Urothelium cell line (cell line): ENCODE measurements around the gene PTPRT.

Source experiments
- DNase-seq: peaks from one replicate; pipeline ENCODE4 v3.0.0; 2011; ENCODE audit warnings: low spot score, mixed read lengths
- FAIRE-seq: peaks from 2 replicates; lab custom pipeline; 2011; peaks lifted over from hg19 to GRCh38; lab: Jason Lieb, UNC

The PTPRT gene

GRCh38 chr20:42110301-42110700, 1079.4 kb downstream of the PTPRT start:
- FAIRE-seq = no peak
- no peak for DNase-seq

DNA sequence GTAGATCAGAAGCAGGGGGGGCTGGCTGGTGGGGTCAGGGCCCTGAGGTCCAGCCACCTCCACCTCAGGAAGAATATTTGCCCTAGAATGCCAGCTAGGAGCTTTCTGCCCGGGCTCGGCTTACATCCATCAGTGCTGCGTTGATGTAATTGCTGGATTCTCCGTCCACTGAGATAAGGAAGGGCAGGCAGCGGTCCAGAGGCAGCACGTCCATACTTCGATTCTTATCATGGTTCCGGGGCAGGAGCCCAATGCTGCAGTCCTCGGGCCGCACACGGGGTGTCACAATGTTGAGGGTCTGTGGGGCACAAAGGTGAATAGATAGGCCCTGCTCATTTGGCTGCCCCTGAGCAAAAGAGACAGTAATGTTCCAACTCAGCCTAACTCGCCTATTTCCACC, 1087.7 kb downstream of the PTPRT start:
- DNase-seq = no peak
- no peak for FAIRE-seq

DNA sequence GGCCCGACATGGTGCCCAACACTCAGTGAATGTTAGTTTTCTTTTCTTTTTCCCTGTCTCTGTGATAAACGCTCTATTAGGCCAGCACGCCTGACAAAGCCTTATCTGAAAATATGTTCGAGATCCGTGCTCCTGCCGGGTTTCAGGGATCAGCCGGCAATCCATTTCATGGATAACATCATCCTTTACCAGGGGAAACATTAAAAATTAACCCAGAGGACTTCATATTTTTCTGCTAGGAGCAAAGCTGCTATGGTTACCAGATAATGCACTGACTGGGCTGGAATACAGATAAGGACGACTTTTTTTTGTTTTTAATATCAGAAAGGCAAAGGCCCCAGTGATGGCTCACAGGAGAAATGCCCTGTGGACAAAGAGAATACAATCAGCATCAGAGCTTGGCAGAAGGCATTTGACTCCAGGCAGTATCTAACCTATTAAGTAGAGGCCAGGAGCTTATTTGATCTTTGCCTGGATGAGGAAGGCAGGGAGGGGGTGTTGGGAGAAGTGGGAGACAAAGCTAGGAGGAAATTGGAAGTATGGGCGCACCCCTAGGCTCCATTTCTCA, 1089.5 kb downstream of the PTPRT start:
- DNase-seq (no peak), FAIRE-seq (no peak)

DNA sequence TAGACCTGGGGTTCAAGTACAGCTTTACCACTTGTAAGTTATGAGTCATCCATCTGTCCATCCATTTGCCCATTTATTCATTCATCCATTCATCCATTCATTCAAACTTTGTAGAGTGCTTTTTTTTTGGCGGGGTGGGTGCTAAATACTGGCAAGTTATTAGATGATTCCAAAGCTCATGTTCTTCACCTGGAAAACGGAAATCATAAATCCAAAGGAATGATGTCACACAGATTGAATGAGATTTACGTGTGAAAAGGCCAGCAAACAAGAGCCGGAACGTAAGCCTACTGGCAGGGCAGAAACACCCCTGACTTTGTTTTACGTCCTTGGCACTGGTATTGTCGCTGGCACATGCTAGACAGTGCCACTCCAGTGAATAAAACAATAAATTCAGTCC, 1090.6 kb downstream of the PTPRT start:
- DNase-seq = no peak
- FAIRE-seq = no peak

GRCh38 chr20:42098418-42098817, 1091.3 kb downstream of the PTPRT start:
- FAIRE-seq = no peak
- no peak for DNase-seq

- FAIRE-seq = no peak
- DNase-seq = no peak
Measured at GRCh38 chr20:42097741-42098140, 1092.0 kb downstream of the PTPRT start.

DNA sequence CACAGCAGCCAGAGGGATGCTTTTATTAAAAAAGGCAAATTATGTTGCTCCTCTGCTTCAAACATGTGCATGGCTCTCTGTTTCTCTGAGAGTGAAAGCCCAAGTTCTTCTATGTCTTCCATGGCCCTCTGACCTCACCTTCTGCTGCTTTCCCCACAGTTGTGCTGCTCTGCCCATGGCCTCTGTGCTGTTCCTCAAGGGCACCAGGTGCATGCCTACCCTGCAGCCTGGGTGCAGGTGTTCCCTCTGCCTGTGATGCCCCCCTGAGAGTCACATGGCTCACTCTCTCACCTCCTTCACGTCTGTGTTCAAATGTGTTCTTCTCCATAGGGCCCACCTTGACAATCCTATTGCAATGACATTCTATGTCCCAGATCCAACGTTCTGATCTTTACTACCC, 1094.5 kb downstream of the PTPRT start:
- FAIRE-seq (no peak), DNase-seq (no peak)

- FAIRE-seq (no peak), DNase-seq (no peak)
Measured at GRCh38 chr20:42093542-42094440, 1095.9 kb downstream of the PTPRT start.

DNA sequence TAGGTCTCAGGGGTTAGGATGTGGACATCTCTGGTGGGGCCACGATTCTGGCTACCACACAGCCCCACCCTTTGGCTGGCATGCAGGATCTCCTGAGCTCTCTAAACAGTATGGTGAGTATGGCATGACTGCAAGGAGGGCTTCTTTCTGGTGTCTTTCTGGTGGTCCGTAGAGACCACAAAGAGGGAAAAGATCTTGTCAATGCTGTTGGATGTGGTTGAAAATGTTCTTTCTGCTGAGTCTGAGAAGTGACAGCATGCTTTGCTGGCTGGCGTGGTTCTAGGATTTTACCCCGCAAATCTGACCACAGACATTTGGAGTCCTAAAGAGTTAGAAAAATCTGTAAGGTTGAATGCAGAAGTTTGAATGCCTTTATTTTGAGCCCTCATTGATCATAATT, 1096.7 kb downstream of the PTPRT start:
- FAIRE-seq = no peak
- no peak for DNase-seq

- DNase-seq (no peak), FAIRE-seq (no peak)
Measured at GRCh38 chr20:42085366-42085765, 1104.3 kb downstream of the PTPRT start.

DNA sequence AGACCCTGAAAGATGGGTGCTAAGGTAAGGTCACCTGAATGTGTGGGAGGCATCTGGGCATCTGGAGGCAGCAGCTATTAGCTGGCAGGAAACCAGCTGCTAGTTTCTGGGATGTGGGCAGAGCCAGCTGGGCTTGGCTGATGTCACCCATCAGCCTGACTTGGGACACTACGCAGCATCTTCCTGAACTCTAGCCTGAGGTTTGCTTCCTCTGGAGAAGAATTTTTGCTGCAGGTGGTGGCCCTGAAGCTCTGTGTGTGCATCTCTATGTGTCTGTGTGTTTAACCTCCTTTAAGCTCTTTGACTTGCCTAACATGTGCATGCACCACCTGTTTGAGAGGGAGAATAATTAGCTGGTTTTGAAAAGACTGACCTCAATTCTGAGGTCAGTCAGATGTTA, 1106.4 kb downstream of the PTPRT start:
- no peak for DNase-seq
- no peak for FAIRE-seq

DNA sequence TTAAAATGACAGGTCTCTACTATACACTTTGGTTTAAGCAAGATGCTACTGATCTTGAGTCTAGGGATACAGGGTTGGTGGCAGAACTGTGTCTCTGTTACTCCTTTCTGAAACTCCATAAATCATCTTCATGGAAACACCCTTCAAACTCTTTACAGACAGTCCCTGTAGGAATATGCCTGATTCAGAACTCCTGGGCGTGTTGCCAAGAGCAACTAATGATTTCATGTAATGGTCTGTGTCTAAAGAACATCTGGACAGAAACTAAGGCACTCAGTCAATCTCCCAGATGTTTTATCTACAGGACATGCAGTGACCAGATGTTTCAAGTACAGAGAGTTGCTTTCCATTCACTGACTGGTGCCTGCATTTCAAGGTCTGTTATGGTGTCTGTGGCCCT, 1107.1 kb downstream of the PTPRT start:
- DNase-seq = no peak
- FAIRE-seq = no peak

DNA sequence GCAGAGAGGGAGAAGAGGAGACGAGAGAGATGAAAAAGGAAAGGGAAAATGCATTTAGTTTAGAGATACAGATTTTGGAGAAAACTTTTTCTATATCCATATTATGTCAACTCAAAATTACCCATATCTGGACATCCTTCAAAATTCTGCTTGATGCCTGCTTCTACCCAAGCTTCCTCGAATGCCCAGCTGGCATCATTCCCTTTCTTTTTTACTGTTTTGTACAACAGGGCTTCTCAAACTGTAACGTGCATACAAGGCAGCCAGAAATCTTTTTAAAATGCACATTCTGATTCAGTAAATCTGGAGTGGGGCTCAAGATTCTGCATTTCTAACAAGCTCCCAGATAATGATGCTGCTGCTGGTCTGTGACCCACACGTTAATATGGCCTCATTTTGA, 1108.8 kb downstream of the PTPRT start:
- no peak for FAIRE-seq

GRCh38 chr20:42074944-42075343, 1114.8 kb downstream of the PTPRT start:
- no peak for DNase-seq
- FAIRE-seq = no peak

More for the DNA sequence above, 1108.8 kb downstream of the PTPRT start:
- no peak for DNase-seq

DNA sequence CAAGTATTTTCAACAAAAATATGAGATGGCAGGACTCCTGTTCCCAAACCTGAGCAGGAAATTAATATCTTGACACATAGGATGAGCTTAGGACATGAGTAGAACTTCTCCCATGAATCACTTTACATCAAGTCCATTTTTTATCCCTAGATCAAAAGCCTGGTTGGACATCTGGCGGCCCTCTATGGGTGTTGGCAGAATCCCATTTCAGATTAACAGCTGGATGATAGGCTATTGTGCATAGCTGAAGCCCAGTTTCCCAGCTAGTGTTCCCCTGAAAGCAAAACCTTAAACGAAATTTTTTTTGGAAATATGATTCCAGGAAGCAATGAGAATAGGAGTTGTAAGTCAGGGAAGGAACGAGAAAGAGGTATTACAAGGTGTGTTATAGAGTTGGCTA, 1122.1 kb downstream of the PTPRT start:
- FAIRE-seq (no peak), DNase-seq (no peak)

GRCh38 chr20:42067174-42067573, 1122.5 kb downstream of the PTPRT start:
- no peak for DNase-seq
- no peak for FAIRE-seq

- FAIRE-seq (no peak), DNase-seq (no peak)
Measured at GRCh38 chr20:42063141-42063540, 1126.6 kb downstream of the PTPRT start.

DNA sequence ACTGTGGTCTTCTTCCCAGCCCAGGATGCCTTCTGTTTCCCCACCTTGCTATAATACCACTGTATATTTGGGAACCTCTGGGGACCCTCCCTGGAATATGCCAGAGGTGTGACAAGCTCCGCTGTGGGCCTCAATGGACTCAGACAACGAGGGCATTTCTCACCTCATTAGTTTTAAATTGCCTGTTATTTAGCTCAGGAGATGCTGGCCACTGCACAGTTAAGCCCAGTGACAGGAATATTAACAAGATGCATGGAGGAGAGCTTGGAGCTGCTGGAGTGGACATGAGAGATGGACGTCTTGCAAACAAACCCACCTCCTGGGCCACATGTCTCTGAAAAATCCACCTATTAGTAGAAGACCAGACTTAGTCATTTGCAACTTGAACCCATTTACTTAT, 1136.4 kb downstream of the PTPRT start:
- FAIRE-seq = no peak

GRCh38 chr20:42051921-42052320, 1137.8 kb downstream of the PTPRT start:
- DNase-seq (no peak), FAIRE-seq (no peak)

More for the DNA sequence above, 1136.4 kb downstream of the PTPRT start:
- DNase-seq = no peak

GRCh38 chr20:42046371-42047085, 1143.2 kb downstream of the PTPRT start:
- no peak for FAIRE-seq
- DNase-seq = no peak

DNA sequence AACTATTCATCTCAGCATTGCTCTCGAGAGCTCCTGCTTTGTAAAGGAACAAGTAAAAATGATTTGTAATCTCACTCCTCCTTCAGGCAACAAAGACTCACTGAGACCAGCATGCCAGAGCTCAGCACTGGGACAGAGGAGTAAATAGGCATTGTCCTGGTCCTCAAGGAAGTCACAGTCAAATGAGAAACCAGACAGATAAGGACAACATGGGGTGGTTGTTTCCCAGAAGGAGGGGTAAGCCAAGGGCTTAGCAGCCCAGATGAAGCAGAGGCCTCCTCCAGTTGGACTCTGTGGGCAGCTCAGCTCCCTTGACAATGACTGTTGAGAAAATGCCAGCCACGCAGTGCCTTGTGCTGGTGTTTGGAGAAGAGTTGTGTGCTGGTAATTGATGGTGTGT, 1145.8 kb downstream of the PTPRT start:
- no peak for FAIRE-seq
- no peak for DNase-seq
